GM19324 (cell line): ENCODE results near the gene ROPN1L.
"Not testable (repeated sequence)": the region's sequence is repeated elsewhere in the genome, so short reads cannot be mapped to it uniquely, and the experiment has no call there.

Source experiments
- ATAC-seq: cut with Tn5 transposase; IDR thresholded peaks from one replicate; pipeline ENCODE4 v1.9.1; 2021; ENCODE audit warnings: mild to moderate bottlenecking, moderate library complexity; ENCODE audit not compliant: unreplicated experiment, low FRiP score

Gene ROPN1L

GRCh38 chr5:10441083-10441991, at the start of gene ROPN1L:
Gene ROPN1L (plus strand): TSS chr5:10441879. CDS start chr5:10442168, 289 bp downstream.
- peak; percentile 99 for ATAC-seq

- ATAC-seq, result not testable (repeated sequence)
Measured at GRCh38 chr5:10392567-10393328, 48.9 kb upstream of the ROPN1L start.

- ATAC-seq, result no peak
Measured at GRCh38 chr5:10393491-10393890, 48.2 kb upstream of the ROPN1L start.

- no peak for ATAC-seq
Measured at GRCh38 chr5:10396552-10396951, 45.1 kb upstream of the ROPN1L start.

- no peak for ATAC-seq
Measured at GRCh38 chr5:10399839-10400238, 41.8 kb upstream of the ROPN1L start.

GRCh38 chr5:10400411-10400810, 41.3 kb upstream of the ROPN1L start:
- no peak for ATAC-seq

- no peak for ATAC-seq
Measured at GRCh38 chr5:10400831-10401230, 40.8 kb upstream of the ROPN1L start.

- ATAC-seq, result no peak
Measured at GRCh38 chr5:10401498-10401897, 40.2 kb upstream of the ROPN1L start.

- no peak for ATAC-seq
Measured at GRCh38 chr5:10403829-10404228, 37.9 kb upstream of the ROPN1L start.

- ATAC-seq, result no peak
Measured at GRCh38 chr5:10406651-10407050, 35.0 kb upstream of the ROPN1L start.

GRCh38 chr5:10409504-10409903, 32.2 kb upstream of the ROPN1L start:
- no peak for ATAC-seq

- no peak for ATAC-seq
Measured at GRCh38 chr5:10410662-10411061, 31.0 kb upstream of the ROPN1L start.

GRCh38 chr5:10411336-10411735, 30.3 kb upstream of the ROPN1L start:
- no peak for ATAC-seq

- no peak for ATAC-seq
Measured at GRCh38 chr5:10416868-10417267, 24.8 kb upstream of the ROPN1L start.

- peak; percentile 53 for ATAC-seq
Measured at GRCh38 chr5:10418654-10419345, 22.9 kb upstream of the ROPN1L start.

GRCh38 chr5:10420468-10420867, 21.2 kb upstream of the ROPN1L start:
- no peak for ATAC-seq

GRCh38 chr5:10420932-10421331, 20.7 kb upstream of the ROPN1L start:
- ATAC-seq, result no peak

- ATAC-seq, result no peak
Measured at GRCh38 chr5:10421896-10422691, 19.6 kb upstream of the ROPN1L start.

- ATAC-seq, result no peak
Measured at GRCh38 chr5:10423022-10423421, 18.7 kb upstream of the ROPN1L start.

- ATAC-seq, result no peak
Measured at GRCh38 chr5:10424124-10424731, 17.5 kb upstream of the ROPN1L start.
